GM23338 (cell line): ENCODE data around the gene RGS3. TPM values are rescaled to one million over a fixed set of nuclear protein-coding genes. Genes with fewer than 3 reads are reported as not detected.

Experiments
- ATAC-seq: fragments of 200-7000 bp; cut with Tn5 transposase; 3 replicates; pipeline ENCODE4 v1.9.1; 2020
- DNase-seq: peaks from one replicate; pipeline ENCODE4 v3.0.0-alpha.2; 2015; ENCODE audit warnings: low spot score
- H2AFZ ChIP-seq: fragments of 200-600 bp; sonication (generic); 2 replicates; pipeline ENCODE4 v1.8.0; 2016; ENCODE audit warnings: antibody characterized with exemption, mild to moderate bottlenecking, moderate library complexity
- H3F3A ChIP-seq: fragments of 200-600 bp; sonication (generic); replicated peaks from 2 replicates; pipeline ENCODE4 v1.8.0; 2017; ENCODE audit warnings: antibody characterized with exemption, mixed run types, low read depth
- H3K27ac ChIP-seq: fragments of 200-600 bp; sonication (generic); 2 replicates; pipeline ENCODE4 v1.6.1; 2016; ENCODE audit warnings: low read depth
- H3K27me3 ChIP-seq: fragments of 200-600 bp; sonication (generic); 2 replicates; pipeline ENCODE4 v1.8.0; 2016; ENCODE audit warnings: mild to moderate bottlenecking, mixed run types, moderate library complexity; ENCODE audit not compliant: insufficient read depth
- H3K36me3 ChIP-seq: fragments of 200-600 bp; sonication (generic); 2 replicates; pipeline ENCODE4 v1.8.0; 2016; ENCODE audit warnings: mild to moderate bottlenecking; ENCODE audit not compliant: insufficient read depth
- H3K4me1 ChIP-seq: fragments of 200-600 bp; sonication (generic); 2 replicates; pipeline ENCODE4 v1.8.0; 2016; ENCODE audit warnings: mild to moderate bottlenecking, moderate library complexity; ENCODE audit not compliant: insufficient read depth
- H3K4me2 ChIP-seq: fragments of 200-600 bp; sonication (generic); 2 replicates; pipeline ENCODE4 v1.7.1; 2017; ENCODE audit warnings: mixed run types
- H3K4me3 ChIP-seq: fragments of 200-600 bp; sonication (generic); 2 replicates; pipeline ENCODE4 v1.6.1; 2016; ENCODE audit warnings: mixed run types
- H3K79me2 ChIP-seq: fragments of 200-600 bp; sonication (generic); replicated peaks from 2 replicates; pipeline ENCODE4 v1.8.0; 2017; ENCODE audit warnings: mild to moderate bottlenecking; ENCODE audit not compliant: insufficient read depth
- H3K9me2 ChIP-seq: fragments of 200-600 bp; sonication (generic); 2 replicates; pipeline ENCODE4 v1.8.0; 2017; ENCODE audit not compliant: insufficient read depth
- H4K20me1 ChIP-seq: fragments of 200-600 bp; sonication (generic); replicated peaks from 2 replicates; pipeline ENCODE4 v1.8.0; 2017; ENCODE audit warnings: mild to moderate bottlenecking; ENCODE audit not compliant: insufficient read depth
- H3K27ac Mint-ChIP-seq: 2 replicates; pipeline ENCODE4 v1.8.0; 2020; ENCODE audit warnings: inconsistent platforms, mild to moderate bottlenecking, moderate library complexity, mixed read lengths
- H3K27me3 Mint-ChIP-seq: 3 replicates; pipeline ENCODE4 v1.8.0; 2022; ENCODE audit warnings: low read depth, mild to moderate bottlenecking, moderate library complexity, mixed read lengths, inconsistent platforms; ENCODE audit not compliant: insufficient read depth, poor library complexity
- H3K36me3 Mint-ChIP-seq: 3 replicates; pipeline ENCODE4 v1.8.0; 2021; ENCODE audit warnings: low read depth, mild to moderate bottlenecking, inconsistent platforms, moderate library complexity, mixed read lengths
- H3K4me1 Mint-ChIP-seq: 3 replicates; pipeline ENCODE4 v1.8.0; 2020; ENCODE audit warnings: mild to moderate bottlenecking, inconsistent platforms, mixed read lengths
- H3K4me3 Mint-ChIP-seq: 3 replicates; pipeline ENCODE4 v1.8.0; 2021; ENCODE audit warnings: moderate library complexity, mild to moderate bottlenecking, inconsistent platforms, mixed read lengths
- H3K9me3 Mint-ChIP-seq: 3 replicates; pipeline ENCODE4 v1.8.0; 2020; ENCODE audit warnings: moderate library complexity, mild to moderate bottlenecking, inconsistent platforms, mixed read lengths
- CREB1 ChIP-seq: fragments of 250-450 bp; sonication (Bioruptor Pico); IDR thresholded peaks from 2 replicates; pipeline ENCODE4 v1.5.0; 2020; ENCODE audit warnings: low read depth, mild to moderate bottlenecking, moderate library complexity
- CTCF ChIP-seq, 2 experiments: fragments of 200-600 bp in 1 of 2; sonication (generic) in 1 of 2; conservative IDR thresholded peaks; 2 replicates each; pipeline versions ENCODE4 v1.5.1 to v1.6.1; 2016 to 2017; ENCODE audit warnings: antibody characterized with exemption in 2 of 2, low read depth in 2 of 2, mild to moderate bottlenecking in 2 of 2, moderate library complexity in 1 of 2
- ETS1 ChIP-seq: IDR thresholded peaks from 2 replicates; pipeline ENCODE4 v1.6.1; 2016; ENCODE audit warnings: antibody characterized with exemption
- EZH2 ChIP-seq: fragments of 200-600 bp; sonication (generic); IDR thresholded peaks from one replicate; pipeline ENCODE4 v1.8.0; 2017; ENCODE audit warnings: antibody characterized with exemption, mild to moderate bottlenecking, low read depth; ENCODE audit not compliant: unreplicated experiment
- EZH2phosphoT487 ChIP-seq: fragments of 200-600 bp; sonication (generic); IDR thresholded peaks from one replicate; pipeline ENCODE4 v1.8.1; 2018; ENCODE audit warnings: antibody characterized with exemption; ENCODE audit not compliant: unreplicated experiment
- JUNB ChIP-seq: IDR thresholded peaks from one replicate; pipeline ENCODE4 v1.6.1; 2016; ENCODE audit warnings: antibody characterized with exemption; ENCODE audit not compliant: unreplicated experiment
- NANOG ChIP-seq: IDR thresholded peaks from 2 replicates; pipeline ENCODE4 v1.6.1; 2016; ENCODE audit warnings: antibody characterized with exemption, borderline replicate concordance
- POLR2AphosphoS5 ChIP-seq: IDR thresholded peaks from 2 replicates; pipeline ENCODE4 v1.6.1; 2016; ENCODE audit warnings: antibody characterized with exemption, low read depth
- REST ChIP-seq: IDR thresholded peaks from one replicate; pipeline ENCODE4 v1.6.1; 2018; ENCODE audit warnings: antibody characterized with exemption; ENCODE audit not compliant: unreplicated experiment
- STAT1 ChIP-seq: IDR thresholded peaks from one replicate; pipeline ENCODE4 v1.6.1; 2016; ENCODE audit warnings: antibody characterized with exemption; ENCODE audit not compliant: unreplicated experiment
- ZNF114 ChIP-seq: fragments of 250-450 bp; sonication (Bioruptor Pico); IDR thresholded peaks from 2 replicates; pipeline ENCODE4 v1.5.0; 2020; ENCODE audit warnings: mild to moderate bottlenecking, moderate library complexity
- ZNF331 ChIP-seq: fragments of 250-450 bp; sonication (Bioruptor Pico); IDR thresholded peaks from 2 replicates; pipeline ENCODE4 v1.5.0; 2020; ENCODE audit warnings: low read depth, mild to moderate bottlenecking, moderate library complexity
- ZNF462 ChIP-seq: fragments of 250-450 bp; sonication (Bioruptor Pico); IDR thresholded peaks from 2 replicates; pipeline ENCODE4 v1.5.0; 2020; ENCODE audit warnings: mild to moderate bottlenecking, moderate library complexity
- polyA plus RNA-seq: library from polyadenylated mRNA; unstranded; fragments of >200 nt; fragmentation: Nextera tagmentation; extraction: Ambion mirVana; gene quantifications from 2 replicates; pipeline ENCODE4 v1.2.1, GENCODE V29; 2016
- total RNA-seq: library from RNA; depleted of rRNA; stranded (reverse); fragments of >200 nt; shearing (Covaris generic); gene quantifications from 2 replicates; pipeline ENCODE4 v1.2.3, GENCODE V29; 2014

Gene RGS3
- total and polyA plus RNA-seq, 2 experiments from 2014 or later = 14.2 to 24.3 TPM

- no peak overlapping the region for H3K4me2 ChIP-seq
- H3K27ac ChIP-seq = no peak overlapping the region
- H3K4me3 Mint-ChIP-seq = no peak overlapping the region
- H3K4me1 Mint-ChIP-seq = peaks cover 11% of the 10 kb centered on the region
- DNase-seq (no peak), ATAC-seq (no peak)
- H3K27ac Mint-ChIP-seq = no peak overlapping the region; the same call in 1 of the 2 replicates
- H4K20me1 ChIP-seq = no peaks in the 10 kb centered on the region
- no peaks in the 10 kb centered on the region for H3K36me3 Mint-ChIP-seq
- TF ChIP-seq CREB1 (CRISPR knock-in tag) (no peak), ETS1 (no peak), NANOG (no peak), ZNF462 (CRISPR knock-in tag) (no peak), REST (no peak), CTCF (conservative IDR thresholded peaks at IDR 0.05; ENCODE audit: low read depth in 2 of 2) (no peak), STAT1 (no peak), JUNB (no peak), ZNF331 (CRISPR knock-in tag) (no peak), EZH2phosphoT487 (no peak), EZH2 (no peak), POLR2AphosphoS5 (no peak), ZNF114 (CRISPR knock-in tag) (no peak)
- H3K9me3 Mint-ChIP-seq = no peaks in the 10 kb centered on the region
- H3K9me2 ChIP-seq = peaks cover 3% of the 10 kb centered on the region; the same call in 1 of the 2 replicates
- H3K27me3 Mint-ChIP-seq = peaks cover 5% of the 10 kb centered on the region
- no peaks in the 10 kb centered on the region for H3F3A ChIP-seq
- no peaks in the 10 kb centered on the region for H3K36me3 ChIP-seq
- H2AFZ ChIP-seq = no peak overlapping the region; the same call in 1 of the 2 replicates
- H3K4me3 ChIP-seq = no peak overlapping the region
- H3K4me1 ChIP-seq = 0 out of 2 replicates have a peak, but pooled peaks cover 8% of the 10 kb centered on the region
- no peaks in the 10 kb centered on the region for H3K79me2 ChIP-seq
- no peaks in the 10 kb centered on the region for H3K27me3 ChIP-seq
Measured at GRCh38 chr9:113493203-113493520, 29.6 kb downstream of the RGS3 start.
